Neuronal stem cell (in vitro differentiated cells): ENCODE results near the gene SYT1. TPM values are rescaled to one million over a fixed set of nuclear protein-coding genes. Genes with fewer than 3 reads are reported as not detected.

ENCODE experiments used
- DNase-seq: peaks from one replicate; pipeline ENCODE4 v3.0.0-alpha.2; 2013; ENCODE audit warnings: low spot score
- H2AFZ ChIP-seq: one replicate; pipeline ENCODE4 v1.6.1; 2013; ENCODE audit warnings: mild to moderate bottlenecking, low read length, inconsistent platforms
- H2AK5ac ChIP-seq: 2 replicates; pipeline ENCODE4 v1.6.1; 2013; ENCODE audit warnings: low read depth, mild to moderate bottlenecking, inconsistent platforms, low read length, moderate library complexity, mixed read lengths
- H2BK120ac ChIP-seq: 2 replicates; pipeline ENCODE4 v1.6.1; 2013; ENCODE audit warnings: low read depth, mild to moderate bottlenecking, inconsistent platforms, low read length, moderate library complexity, mixed read lengths
- H2BK12ac ChIP-seq: one replicate; pipeline ENCODE4 v1.6.1; 2013; ENCODE audit warnings: low read length, inconsistent platforms
- H2BK15ac ChIP-seq: 2 replicates; pipeline ENCODE4 v1.6.1; 2013; ENCODE audit warnings: mild to moderate bottlenecking, low read length, inconsistent platforms, mixed read lengths
- H2BK5ac ChIP-seq: one replicate; pipeline ENCODE4 v1.6.1; 2013; ENCODE audit warnings: inconsistent platforms, mild to moderate bottlenecking, low read length, moderate library complexity
- H3K14ac ChIP-seq: one replicate; pipeline ENCODE4 v1.6.1; 2013; ENCODE audit warnings: low read length, inconsistent platforms
- H3K18ac ChIP-seq: 2 replicates; pipeline ENCODE4 v1.6.1; 2013; ENCODE audit warnings: low read length, inconsistent platforms
- H3K23ac ChIP-seq: 2 replicates; pipeline ENCODE4 v1.6.1; 2013; ENCODE audit warnings: low read depth, mild to moderate bottlenecking, mixed read lengths, low read length, inconsistent platforms; ENCODE audit not compliant: poor library complexity
- H3K27ac ChIP-seq: replicated peaks from 3 replicates; pipeline ENCODE4 v1.5.1; 2013; ENCODE audit warnings: low read length, inconsistent platforms
- H3K27me3 ChIP-seq, 3 experiments: 2 replicates each; pipeline ENCODE4 v1.6.1; 2013; ENCODE audit warnings: low read length in 3 of 3, mild to moderate bottlenecking in 2 of 3, inconsistent platforms in 1 of 3, low read depth in 1 of 3, mixed read lengths in 1 of 3, moderate library complexity in 1 of 3; ENCODE audit not compliant: control insufficient read depth in 3 of 3, insufficient read depth in 3 of 3
- H3K36me3 ChIP-seq, 2 donors: replicated peaks in 1 of 2; 2 replicates each; pipeline ENCODE4 v1.6.1; 2013; ENCODE audit warnings: low read length in 2 of 2; ENCODE audit not compliant: control insufficient read depth in 2 of 2, insufficient read depth in 2 of 2
- H3K4ac ChIP-seq: 2 replicates; pipeline ENCODE4 v1.6.1; 2013; ENCODE audit warnings: inconsistent platforms, mild to moderate bottlenecking, low read length, moderate library complexity
- H3K4me1 ChIP-seq, 2 donors: 1 replicate in 1 of 2; 2 replicates in 1 of 2; pipeline ENCODE4 v1.6.1; 2013; ENCODE audit warnings: low read length in 2 of 2, low read depth in 1 of 2; ENCODE audit not compliant: control insufficient read depth in 2 of 2, insufficient read depth in 1 of 2
- H3K4me2 ChIP-seq: one replicate; pipeline ENCODE4 v1.6.1; 2013; ENCODE audit warnings: mild to moderate bottlenecking, low read length, inconsistent platforms; ENCODE audit not compliant: insufficient read depth, poor library complexity, severe bottlenecking
- H3K4me3 ChIP-seq, 2 donors: 2 replicates each; pipeline ENCODE4 v1.5.1; 2013; ENCODE audit warnings: low read length in 2 of 2, mild to moderate bottlenecking in 2 of 2, inconsistent platforms in 1 of 2, moderate library complexity in 1 of 2
- H3K79me1 ChIP-seq: one replicate; pipeline ENCODE4 v1.6.1; 2013; ENCODE audit warnings: low read depth, mild to moderate bottlenecking, inconsistent platforms, low read length, moderate library complexity
- H3K9ac ChIP-seq: one replicate; pipeline ENCODE4 v1.6.1; 2013; ENCODE audit warnings: mild to moderate bottlenecking, low read depth, low read length, inconsistent platforms; ENCODE audit not compliant: poor library complexity
- H3K9me3 ChIP-seq, 2 donors: replicated peaks in 1 of 2; 2 replicates each; pipeline versions ENCODE3 to v1.6.1; 2013; ENCODE audit warnings: low read length in 2 of 2, mild to moderate bottlenecking in 2 of 2, inconsistent platforms in 1 of 2, low read depth in 1 of 2, mixed read lengths in 1 of 2, moderate library complexity in 1 of 2; ENCODE audit not compliant: control insufficient read depth in 2 of 2, insufficient read depth in 1 of 2
- H4K8ac ChIP-seq: one replicate; pipeline ENCODE4 v1.6.1; 2013; ENCODE audit warnings: low read depth, mild to moderate bottlenecking, inconsistent platforms, low read length, moderate library complexity
- H4K91ac ChIP-seq: one replicate; pipeline ENCODE4 v1.6.1; 2013; ENCODE audit warnings: low read length, low read depth, mild to moderate bottlenecking, inconsistent platforms; ENCODE audit not compliant: poor library complexity
- WGBS, 2 donors: extraction: QIAGEN DNeasy Blood & Tissue Kit; methylation state at CpG; one replicate each; pipeline ENCODE4 v1.1.7; 2013; ENCODE audit warnings: missing lambda C conversion rate in 2 of 2, mixed read lengths in 1 of 2; ENCODE audit not compliant: insufficient read length in 2 of 2, insufficient replicate concordance in 1 of 2; ENCODE audit errors: extremely low coverage in 2 of 2; 5-methylcytosine and 5-hydroxymethylcytosine counted together
- polyA plus RNA-seq, 2 experiments: library from polyadenylated mRNA; stranded (reverse); fragments of 200-250 nt; gene quantifications; one replicate each; pipeline ENCODE4 v1.2.3, GENCODE V29; 2013

SYT1 gene
- polyA plus RNA-seq (2013, experiment 1 of 2), result 27.3 TPM
- polyA plus RNA-seq (2013, experiment 2 of 2), result 27.6 TPM

DNA sequence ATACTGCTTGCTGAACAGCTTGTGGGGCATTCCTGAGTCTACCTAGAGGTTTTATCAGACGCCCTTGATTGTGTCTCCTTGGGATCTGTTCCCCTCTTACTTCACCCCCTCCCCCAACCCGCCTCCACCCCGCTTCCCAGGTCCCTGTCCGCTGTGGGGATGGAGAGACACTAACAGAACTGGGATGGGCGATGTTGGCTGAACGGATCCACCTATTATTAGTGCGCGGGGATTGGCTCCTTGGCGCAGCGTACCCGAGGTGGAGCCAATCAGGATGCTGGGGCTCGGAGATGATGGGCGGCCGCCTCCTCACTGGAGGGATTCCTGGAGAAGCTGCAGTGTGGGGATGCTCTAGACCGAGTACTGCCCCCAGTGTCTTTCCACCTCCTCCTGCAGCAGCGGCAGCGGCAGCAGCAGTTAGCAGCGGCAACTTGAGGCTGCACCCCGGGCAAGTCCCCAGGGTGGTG is at the start of gene SYT1:
SYT1 (plus strand) TSS at position 372 of the 467 bp plus-strand sequence.
- Histone ChIP-seq H3K27me3 (peaks cover 0 to 12% (median 0%) of the 10 kb centered on the region in 3 experiments), H3K14ac (peak within 1 kb of the TSS; percentile 99), H2BK5ac (peak within 1 kb of the TSS; percentile 95), H4K8ac (no peak within 1 kb of the TSS), H2AK5ac (peak within 1 kb of the TSS; percentile 86), H3K4ac (peak within 1 kb of the TSS; percentile 85), H3K27ac (peak within 1 kb of the TSS; percentile 90), H4K91ac (no peak within 1 kb of the TSS), H2BK12ac (peak within 1 kb of the TSS; percentile 86), H3K4me1 (peaks cover 0 to 2% of the 10 kb centered on the region in 2 donors), H3K9me3 (no peaks in the 10 kb centered on the region), H3K9ac (peak within 1 kb of the TSS; percentile 99), H3K79me1 (peaks cover 3% of the 10 kb centered on the region), H3K4me3 (peak within 1 kb of the TSS; percentile 78 to 98), H3K23ac (peak within 1 kb of the TSS; percentile 55), H2BK120ac (peak within 1 kb of the TSS; percentile 76), H2BK15ac (peak within 1 kb of the TSS; percentile 99), H3K36me3 (no peaks in the 10 kb centered on the region), H3K4me2 (peak within 1 kb of the TSS; percentile 84), H2AFZ (peak within 1 kb of the TSS; percentile 98), H3K18ac (peak within 1 kb of the TSS; percentile 98)
- DNase-seq, result peak; percentile 85
- no CpG with 5 or more reads among the region's 19 CpGs for WGBS, 2 donors

DNA sequence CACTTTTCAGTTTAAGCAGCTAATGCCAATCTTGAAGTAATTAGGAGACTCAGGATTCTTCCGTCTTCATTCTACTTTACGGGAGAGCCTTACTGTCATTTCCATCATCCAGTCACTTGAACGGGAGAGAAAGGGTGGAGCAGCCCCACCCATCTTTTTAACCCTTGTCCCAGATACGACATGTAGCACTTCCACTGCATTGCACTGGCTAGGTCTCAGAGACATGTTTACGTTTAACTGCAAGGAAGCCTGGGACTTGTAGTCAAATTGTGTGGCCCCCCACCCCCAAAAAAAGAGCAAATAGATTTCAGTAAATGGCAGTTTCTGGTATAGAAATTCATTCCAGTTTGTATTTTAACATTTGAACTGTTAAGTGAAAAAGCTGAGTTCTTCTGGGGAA is 46.1 kb upstream of the SYT1 start:
- Histone ChIP-seq H3K36me3 (no peaks in the 10 kb centered on the region), H2BK120ac (no peak overlapping the region), H2AFZ (no peak overlapping the region), H2BK5ac (no peak overlapping the region), H4K8ac (no peak overlapping the region), H3K14ac (no peak overlapping the region), H3K4me1 (no peaks in the 10 kb centered on the region), H3K27ac (no peak overlapping the region), H3K4me3 (no peak overlapping the region), H2BK15ac (no peak overlapping the region), H3K9me3 (no peaks in the 10 kb centered on the region), H3K23ac (no peak overlapping the region), H3K4ac (no peak overlapping the region), H3K4me2 (no peak overlapping the region), H4K91ac (no peak overlapping the region), H3K9ac (no peak overlapping the region), H3K79me1 (no peaks in the 10 kb centered on the region), H3K18ac (no peak overlapping the region), H2AK5ac (no peak overlapping the region), H3K27me3 (no peaks in the 10 kb centered on the region), H2BK12ac (no peak overlapping the region)
- no peak for DNase-seq
- WGBS, 2 donors, result no CpG with 5 or more reads among the region's 5 CpGs

DNA sequence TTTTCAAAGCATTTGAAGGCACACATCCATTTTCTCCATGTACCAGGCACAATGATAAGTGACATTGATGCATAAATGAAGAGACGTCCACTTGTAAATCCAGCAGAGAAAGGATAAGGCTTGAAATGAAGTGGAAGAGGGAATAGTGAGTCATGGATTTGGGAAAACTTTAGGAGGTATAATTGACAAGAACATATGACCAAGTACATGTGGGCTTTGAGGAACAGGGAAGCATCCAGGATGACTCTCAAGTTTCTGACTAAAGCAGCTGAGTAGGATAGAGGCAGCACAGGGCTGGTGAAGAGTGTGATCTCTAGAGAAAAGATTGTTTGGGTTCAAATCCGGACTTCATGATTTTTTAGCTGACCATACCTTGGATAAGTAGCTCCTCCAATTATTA is 43.6 kb upstream of the SYT1 start:
- Histone ChIP-seq H3K18ac (no peak overlapping the region), H3K79me1 (no peaks in the 10 kb centered on the region), H3K14ac (no peak overlapping the region), H3K27ac (no peak overlapping the region), H2BK5ac (no peak overlapping the region), H3K27me3 (no peaks in the 10 kb centered on the region), H2BK12ac (no peak overlapping the region), H3K4me2 (no peak overlapping the region), H3K4ac (no peak overlapping the region), H3K23ac (no peak overlapping the region), H3K9me3 (no peaks in the 10 kb centered on the region), H3K4me1 (no peaks in the 10 kb centered on the region), H3K9ac (no peak overlapping the region), H2AFZ (no peak overlapping the region), H3K36me3 (no peaks in the 10 kb centered on the region), H2BK15ac (no peak overlapping the region), H4K91ac (no peak overlapping the region), H2BK120ac (no peak overlapping the region), H2AK5ac (no peak overlapping the region), H3K4me3 (no peak overlapping the region), H4K8ac (no peak overlapping the region)
- DNase-seq, result no peak
- WGBS, 2 donors, result no CpG with 5 or more reads among the region's 2 CpGs

DNA sequence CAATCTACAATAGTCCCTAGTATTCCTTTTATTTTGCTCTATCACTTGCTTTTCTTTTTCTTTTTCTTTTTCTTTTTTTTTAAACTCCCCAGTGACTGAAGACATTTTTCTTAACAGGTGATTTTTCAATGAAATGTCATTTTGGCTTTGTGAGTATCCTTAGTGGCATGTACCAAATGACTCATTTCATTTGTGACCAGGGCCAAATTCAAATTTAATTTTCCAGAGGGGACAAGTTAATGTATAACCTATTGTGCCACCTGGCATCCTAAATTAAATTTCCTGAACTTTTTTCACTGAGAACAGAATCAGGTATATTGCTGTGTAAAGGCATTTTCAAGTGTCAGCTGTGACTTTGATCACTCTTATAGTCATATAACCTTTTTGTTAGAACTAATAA is 39.7 kb upstream of the SYT1 start:
- H3K27ac ChIP-seq, result no peak overlapping the region
- no peak overlapping the region for H3K9ac ChIP-seq
- H2AFZ ChIP-seq, result no peak overlapping the region
- no peak overlapping the region for H3K23ac ChIP-seq
- no peaks in the 10 kb centered on the region for H3K9me3 ChIP-seq
- H3K4me2 ChIP-seq, result no peak overlapping the region
- H2AK5ac ChIP-seq, result no peak overlapping the region
- no peak overlapping the region for H2BK15ac ChIP-seq
- no peak overlapping the region for H3K14ac ChIP-seq
- H2BK5ac ChIP-seq, result no peak overlapping the region
- H3K79me1 ChIP-seq, result no peaks in the 10 kb centered on the region
- H3K4ac ChIP-seq, result no peak overlapping the region
- no peaks in the 10 kb centered on the region for H3K36me3 ChIP-seq
- no peaks in the 10 kb centered on the region for H3K4me1 ChIP-seq
- no peak for DNase-seq
- H3K18ac ChIP-seq, result no peak overlapping the region
- no peak overlapping the region for H4K91ac ChIP-seq
- no peak overlapping the region for H2BK12ac ChIP-seq
- H2BK120ac ChIP-seq, result no peak overlapping the region
- H3K27me3 ChIP-seq, result no peaks in the 10 kb centered on the region
- H3K4me3 ChIP-seq, result no peak overlapping the region
- no peak overlapping the region for H4K8ac ChIP-seq
